Breast epithelium (tissue), 4 donors: ENCODE measurements around the gene SOST. TPM values are rescaled to one million over a fixed set of nuclear protein-coding genes. Genes with fewer than 3 reads are reported as not detected.
A peak's percentile ranks its signal among the peaks of the same experiment; 100 is the strongest.
"Not testable (repeated sequence)": the region's sequence is repeated elsewhere in the genome, so short reads cannot be mapped to it uniquely, and the experiment has no call there.

Experiments
- DNase-seq, 2 donors: peaks; one replicate each; pipeline ENCODE4 v3.0.0-alpha.2; 2019; ENCODE audit warnings: low spot score in 2 of 2
- H3K27ac ChIP-seq, 2 donors: fragments of 200-600 bp; sonication (generic) in 1 of 2; one replicate each; pipeline ENCODE4 v1.5.1; 2016 to 2019; ENCODE audit warnings: mild to moderate bottlenecking in 1 of 2
- H3K27me3 ChIP-seq, 2 donors: fragments of 200-600 bp; sonication (generic) in 1 of 2; one replicate each; pipeline versions ENCODE4 v1.5.1 to v1.6.0; 2017 to 2019; ENCODE audit warnings: control low read depth in 1 of 2, mild to moderate bottlenecking in 1 of 2
- H3K36me3 ChIP-seq: fragments of 200-600 bp; one replicate; pipeline ENCODE4 v1.5.1; 2019
- H3K4me1 ChIP-seq, 2 donors: fragments of 200-600 bp; sonication (generic); one replicate each; pipeline ENCODE4 v1.5.1; 2016 to 2019; ENCODE audit warnings: control low read depth in 1 of 2
- H3K4me3 ChIP-seq, 3 donors: fragments of 200-600 bp; sonication (generic); 1 replicate in 2 of 3; 2 replicates in 1 of 3; pipeline ENCODE4 v1.5.1; 2016 to 2019; ENCODE audit warnings: mild to moderate bottlenecking in 3 of 3, moderate library complexity in 2 of 3
- H3K9me3 ChIP-seq, 2 donors: fragments of 200-600 bp; sonication (generic) in 1 of 2; one replicate each; pipeline ENCODE4 v1.5.1; 2016 to 2019; ENCODE audit warnings: control low read depth in 1 of 2
- POLR2A ChIP-seq: fragments of 450-650 bp; IDR thresholded peaks from one replicate; pipeline ENCODE4 v1.6.1; 2016; ENCODE audit warnings: antibody characterized with exemption, mild to moderate bottlenecking, moderate library complexity
- POLR2AphosphoS5 ChIP-seq, 3 donors: sonication (generic); formaldehyde crosslinking; IDR thresholded peaks; one replicate each; pipeline ENCODE4 v1.6.1; 2017; ENCODE audit warnings: antibody characterized with exemption in 3 of 3
- intact Hi-C: fragments of 100-400 bp; cut with DNase I; formaldehyde crosslinking; loops from one replicate; pipeline ENCODE4 v1.15.1; 2023; ENCODE audit warnings: low total_unique reads
- total RNA-seq, 3 donors: library from RNA; depleted of rRNA; stranded (reverse); fragments of >200 nt; gene quantifications; one replicate each; pipeline ENCODE4 v1.1.0, GENCODE V29; 2016
- TF ChIP-seq, protein P1 (sequence below), 3 donors: fragments of 450-650 bp; IDR thresholded peaks; one replicate each; pipeline ENCODE4 v1.5.1; 2016 to 2017; ENCODE audit warnings: antibody characterized with exemption in 3 of 3, mild to moderate bottlenecking in 3 of 3, moderate library complexity in 3 of 3

SOST gene
- total RNA-seq, 3 donors from 2014 or later: not detected

DNA sequence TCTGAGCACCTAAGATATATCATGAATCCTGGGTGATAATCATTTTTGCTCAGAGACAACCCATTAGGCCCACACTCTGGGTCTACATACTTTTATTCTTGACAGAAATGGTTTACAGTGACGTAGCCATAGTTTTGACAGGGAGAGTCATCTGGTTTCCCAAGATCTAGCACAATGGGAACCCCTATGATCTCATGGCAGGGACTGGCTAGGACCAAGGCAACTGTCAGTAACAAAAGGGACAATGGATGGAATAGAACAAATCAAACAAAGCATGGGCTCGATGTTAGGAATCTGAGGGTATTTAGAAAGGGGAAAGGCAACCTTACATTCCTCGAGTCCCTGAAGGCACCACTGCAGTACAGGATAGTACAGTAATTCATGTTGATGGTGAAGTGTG lies 42.1 kb upstream of the SOST start:
- DNase-seq: no peak
- no peak overlapping the region for H3K27ac ChIP-seq
- no peaks in the 10 kb centered on the region for H3K36me3 ChIP-seq
- no peaks in the 10 kb centered on the region for H3K9me3 ChIP-seq
- intact Hi-C loops: no loop called here
- TF ChIP-seq POLR2A (no peak), POLR2AphosphoS5 (IDR thresholded peaks at IDR 0.05) (no peak)
- TF ChIP-seq, protein P1, sequence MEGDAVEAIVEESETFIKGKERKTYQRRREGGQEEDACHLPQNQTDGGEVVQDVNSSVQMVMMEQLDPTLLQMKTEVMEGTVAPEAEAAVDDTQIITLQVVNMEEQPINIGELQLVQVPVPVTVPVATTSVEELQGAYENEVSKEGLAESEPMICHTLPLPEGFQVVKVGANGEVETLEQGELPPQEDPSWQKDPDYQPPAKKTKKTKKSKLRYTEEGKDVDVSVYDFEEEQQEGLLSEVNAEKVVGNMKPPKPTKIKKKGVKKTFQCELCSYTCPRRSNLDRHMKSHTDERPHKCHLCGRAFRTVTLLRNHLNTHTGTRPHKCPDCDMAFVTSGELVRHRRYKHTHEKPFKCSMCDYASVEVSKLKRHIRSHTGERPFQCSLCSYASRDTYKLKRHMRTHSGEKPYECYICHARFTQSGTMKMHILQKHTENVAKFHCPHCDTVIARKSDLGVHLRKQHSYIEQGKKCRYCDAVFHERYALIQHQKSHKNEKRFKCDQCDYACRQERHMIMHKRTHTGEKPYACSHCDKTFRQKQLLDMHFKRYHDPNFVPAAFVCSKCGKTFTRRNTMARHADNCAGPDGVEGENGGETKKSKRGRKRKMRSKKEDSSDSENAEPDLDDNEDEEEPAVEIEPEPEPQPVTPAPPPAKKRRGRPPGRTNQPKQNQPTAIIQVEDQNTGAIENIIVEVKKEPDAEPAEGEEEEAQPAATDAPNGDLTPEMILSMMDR (IDR thresholded peaks at IDR 0.05): no peak
- no peaks in the 10 kb centered on the region for H3K27me3 ChIP-seq
- no peak overlapping the region for H3K4me3 ChIP-seq
- no peaks in the 10 kb centered on the region for H3K4me1 ChIP-seq

DNA sequence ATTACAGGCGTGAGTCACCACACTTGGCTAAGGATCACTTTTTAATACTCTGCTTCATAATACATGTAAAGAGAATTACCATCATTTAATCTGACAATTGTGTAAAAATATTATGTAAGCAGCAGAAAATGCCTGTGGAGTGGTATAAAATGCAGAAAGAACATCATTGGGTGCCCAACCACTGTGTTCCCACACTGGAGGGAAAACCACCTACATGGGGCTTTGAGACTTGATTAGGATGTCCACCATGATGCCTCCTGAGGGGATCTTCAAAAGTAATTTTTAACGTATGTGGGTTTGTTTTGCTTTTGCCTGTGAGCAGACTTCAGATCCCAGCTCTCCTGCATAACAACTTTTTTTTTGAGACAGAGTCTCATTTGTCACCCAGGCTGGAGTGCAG lies 40.5 kb upstream of the SOST start:
- DNase-seq: no peak
- Histone ChIP-seq H3K27me3 (no peaks in the 10 kb centered on the region), H3K4me3 (no peak overlapping the region), H3K9me3 (no peaks in the 10 kb centered on the region), H3K27ac (no peak overlapping the region), H3K4me1 (no peaks in the 10 kb centered on the region), H3K36me3 (no peaks in the 10 kb centered on the region)
- TF ChIP-seq POLR2A (no peak), POLR2AphosphoS5 (IDR thresholded peaks at IDR 0.05) (no peak)
- TF ChIP-seq, protein P1 (IDR thresholded peaks at IDR 0.05): no peak
- intact Hi-C loops: no loop called here

DNA sequence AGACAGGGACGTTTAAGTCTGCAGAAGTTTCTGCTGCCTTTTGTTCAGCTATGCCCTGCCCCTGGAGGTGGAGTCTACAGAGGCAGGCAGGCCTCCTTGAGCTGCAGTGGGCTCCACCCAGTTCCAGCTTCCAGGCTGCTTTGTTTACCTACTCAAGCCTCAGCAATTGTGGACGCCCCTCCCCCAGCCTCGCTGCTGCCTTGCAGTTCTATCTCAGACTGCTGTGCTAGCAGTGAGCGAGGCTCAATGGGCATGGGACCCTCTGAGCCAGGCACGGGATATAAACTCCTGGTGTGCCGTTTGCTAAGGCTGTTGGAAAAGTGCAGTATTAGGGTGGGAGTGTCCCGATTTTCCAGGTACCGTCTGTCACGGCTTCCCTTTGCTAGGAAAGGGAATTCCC lies 39.4 kb upstream of the SOST start:
- H3K36me3 ChIP-seq: not testable (repeated sequence)

DNA sequence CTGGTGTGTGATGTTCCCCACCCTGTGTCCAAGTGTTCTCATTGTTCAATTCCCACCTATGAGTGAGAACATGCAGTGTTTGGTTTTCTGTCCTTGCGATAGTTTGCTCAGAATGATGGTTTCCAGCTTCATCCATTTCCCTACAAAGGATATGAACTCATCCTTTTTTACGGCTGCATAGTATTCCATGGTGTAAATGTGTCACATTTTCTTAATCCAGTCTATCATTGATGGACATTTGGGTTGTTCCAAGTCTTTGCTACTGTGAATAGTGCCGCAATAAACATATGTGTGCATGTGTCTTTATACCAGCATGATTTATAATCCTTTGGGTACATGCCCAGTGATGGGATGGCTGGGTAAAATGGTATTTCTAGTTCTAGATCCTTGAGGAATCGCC lies 34.1 kb upstream of the SOST start:
- H3K4me1 ChIP-seq, H3K36me3 ChIP-seq, H3K4me3 ChIP-seq, DNase-seq, intact Hi-C loops, H3K27ac ChIP-seq, H3K9me3 ChIP-seq, H3K27me3 ChIP-seq: not testable (repeated sequence)

More for the DNA sequence above, 39.4 kb upstream of the SOST start:
- H3K9me3 ChIP-seq, intact Hi-C loops, H3K27ac ChIP-seq, H3K4me1 ChIP-seq, H3K4me3 ChIP-seq, DNase-seq, H3K27me3 ChIP-seq: not testable (repeated sequence)

DNA sequence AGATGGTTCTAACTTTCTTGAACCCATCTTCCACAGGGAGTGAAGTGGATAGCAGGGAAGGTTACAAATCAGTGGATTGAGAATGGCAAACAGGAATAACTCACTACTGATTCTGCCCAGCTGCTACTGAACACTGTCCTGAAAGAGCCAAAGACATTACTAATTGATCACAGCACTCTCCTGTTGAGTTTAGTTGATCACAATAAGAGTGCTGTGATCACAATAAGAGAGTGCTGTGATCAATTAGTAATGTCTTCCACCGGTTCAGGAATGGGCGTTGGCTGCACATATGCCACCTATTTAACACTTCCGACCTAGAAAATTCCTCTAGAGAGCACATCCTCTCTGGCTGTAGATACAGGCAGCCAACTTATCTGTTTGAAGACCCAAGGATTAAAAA lies 33.0 kb upstream of the SOST start:
- TF ChIP-seq, protein P1 (IDR thresholded peaks at IDR 0.05): no peak
- no peak for TF ChIP-seq POLR2A
- TF ChIP-seq POLR2AphosphoS5 (IDR thresholded peaks at IDR 0.05): no peak
- intact Hi-C loops: no loop called here
- Histone ChIP-seq H3K9me3 (no peaks in the 10 kb centered on the region), H3K4me3 (no peak overlapping the region), H3K27me3 (no peaks in the 10 kb centered on the region), H3K36me3 (no peaks in the 10 kb centered on the region), H3K4me1 (no peaks in the 10 kb centered on the region), H3K27ac (no peak overlapping the region)
- DNase-seq: no peak

DNA sequence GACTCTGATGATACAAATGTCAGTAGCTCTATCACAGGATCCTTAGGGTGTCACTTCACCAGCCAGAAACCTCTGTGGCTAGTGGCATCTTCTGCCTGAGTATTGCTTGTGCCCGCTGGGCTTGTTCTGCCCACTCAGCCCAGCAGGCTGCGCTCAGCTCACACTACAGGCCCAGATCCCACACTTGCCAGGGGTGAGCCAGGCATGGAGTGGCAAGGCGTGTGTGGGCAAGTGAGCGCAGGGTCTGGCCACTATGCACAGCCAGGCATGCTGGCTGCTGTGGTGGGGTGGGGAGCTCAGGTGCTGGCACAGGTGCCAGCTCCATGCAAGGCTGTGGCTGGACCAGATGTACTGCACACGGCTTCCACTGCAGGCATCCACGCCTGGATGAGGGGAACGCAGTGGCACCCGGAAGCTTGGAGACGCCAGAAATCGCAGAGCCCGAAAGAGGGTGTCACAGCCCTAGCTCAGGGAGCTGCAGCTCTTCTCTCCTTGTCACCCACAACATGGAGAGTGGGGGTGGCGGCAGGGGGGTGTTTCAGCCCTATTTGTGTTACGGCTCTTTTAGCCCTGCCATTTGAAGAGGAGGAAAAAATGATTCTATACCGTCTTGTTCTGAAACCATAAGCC lies 31.8 kb upstream of the SOST start:
- intact Hi-C loops: no loop called here
- Histone ChIP-seq H3K27me3 (no peaks in the 10 kb centered on the region), H3K4me1 (no peaks in the 10 kb centered on the region), H3K36me3 (no peaks in the 10 kb centered on the region), H3K27ac (peak overlapping the region in 1 of 2 donors; percentile 13), H3K4me3 (peak overlapping the region in 2 of 3 donors; percentile 25 to 30), H3K9me3 (no peaks in the 10 kb centered on the region)
- DNase-seq: peak in 1 of 2 donors; percentile 52
- TF ChIP-seq, protein P1 (IDR thresholded peaks at IDR 0.05): peak; percentile 12 to 67 (median 40)
- TF ChIP-seq POLR2AphosphoS5 (IDR thresholded peaks at IDR 0.05) (peak in 1 of 3 donors; percentile 26), POLR2A (no peak)
